GM10266 (cell line): Measurements from ENCODE around the gene FHOD3.
A peak's percentile ranks its signal among the peaks of the same experiment; 100 is the strongest.

ENCODE experiments used
- DNase-seq: peaks from one replicate; pipeline ENCODE4 v3.0.0; 2012; ENCODE audit errors: extremely low spot score
- TF ChIP-seq, protein P1 (sequence below): IDR thresholded peaks from 2 replicates; pipeline ENCODE4 v1.5.1; 2012; ENCODE audit warnings: mild to moderate bottlenecking, low read depth; ENCODE audit not compliant: control insufficient read depth, insufficient read depth; ENCODE audit errors: missing control alignments

FHOD3 gene

DNA sequence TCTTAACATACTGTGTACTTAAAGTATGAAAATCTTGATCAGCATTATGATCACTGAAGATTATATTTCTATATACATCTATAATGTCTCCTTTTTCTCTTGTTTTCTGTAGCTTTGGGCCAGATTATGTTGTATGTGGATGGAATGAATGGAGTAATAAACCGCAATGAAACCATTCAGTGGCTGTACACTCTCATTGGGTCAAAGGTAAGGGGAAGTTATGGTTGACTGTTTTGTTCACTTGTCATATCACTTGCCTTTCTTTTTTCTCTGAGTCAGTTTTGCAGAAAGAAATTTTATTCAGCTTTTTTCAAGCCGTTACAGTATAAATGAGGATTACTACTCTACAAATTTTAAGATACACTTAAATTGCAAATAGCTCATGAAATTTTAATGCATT is 278.8 kb downstream of the FHOD3 start:
- TF ChIP-seq, protein P1, sequence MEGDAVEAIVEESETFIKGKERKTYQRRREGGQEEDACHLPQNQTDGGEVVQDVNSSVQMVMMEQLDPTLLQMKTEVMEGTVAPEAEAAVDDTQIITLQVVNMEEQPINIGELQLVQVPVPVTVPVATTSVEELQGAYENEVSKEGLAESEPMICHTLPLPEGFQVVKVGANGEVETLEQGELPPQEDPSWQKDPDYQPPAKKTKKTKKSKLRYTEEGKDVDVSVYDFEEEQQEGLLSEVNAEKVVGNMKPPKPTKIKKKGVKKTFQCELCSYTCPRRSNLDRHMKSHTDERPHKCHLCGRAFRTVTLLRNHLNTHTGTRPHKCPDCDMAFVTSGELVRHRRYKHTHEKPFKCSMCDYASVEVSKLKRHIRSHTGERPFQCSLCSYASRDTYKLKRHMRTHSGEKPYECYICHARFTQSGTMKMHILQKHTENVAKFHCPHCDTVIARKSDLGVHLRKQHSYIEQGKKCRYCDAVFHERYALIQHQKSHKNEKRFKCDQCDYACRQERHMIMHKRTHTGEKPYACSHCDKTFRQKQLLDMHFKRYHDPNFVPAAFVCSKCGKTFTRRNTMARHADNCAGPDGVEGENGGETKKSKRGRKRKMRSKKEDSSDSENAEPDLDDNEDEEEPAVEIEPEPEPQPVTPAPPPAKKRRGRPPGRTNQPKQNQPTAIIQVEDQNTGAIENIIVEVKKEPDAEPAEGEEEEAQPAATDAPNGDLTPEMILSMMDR, result no peak

DNA sequence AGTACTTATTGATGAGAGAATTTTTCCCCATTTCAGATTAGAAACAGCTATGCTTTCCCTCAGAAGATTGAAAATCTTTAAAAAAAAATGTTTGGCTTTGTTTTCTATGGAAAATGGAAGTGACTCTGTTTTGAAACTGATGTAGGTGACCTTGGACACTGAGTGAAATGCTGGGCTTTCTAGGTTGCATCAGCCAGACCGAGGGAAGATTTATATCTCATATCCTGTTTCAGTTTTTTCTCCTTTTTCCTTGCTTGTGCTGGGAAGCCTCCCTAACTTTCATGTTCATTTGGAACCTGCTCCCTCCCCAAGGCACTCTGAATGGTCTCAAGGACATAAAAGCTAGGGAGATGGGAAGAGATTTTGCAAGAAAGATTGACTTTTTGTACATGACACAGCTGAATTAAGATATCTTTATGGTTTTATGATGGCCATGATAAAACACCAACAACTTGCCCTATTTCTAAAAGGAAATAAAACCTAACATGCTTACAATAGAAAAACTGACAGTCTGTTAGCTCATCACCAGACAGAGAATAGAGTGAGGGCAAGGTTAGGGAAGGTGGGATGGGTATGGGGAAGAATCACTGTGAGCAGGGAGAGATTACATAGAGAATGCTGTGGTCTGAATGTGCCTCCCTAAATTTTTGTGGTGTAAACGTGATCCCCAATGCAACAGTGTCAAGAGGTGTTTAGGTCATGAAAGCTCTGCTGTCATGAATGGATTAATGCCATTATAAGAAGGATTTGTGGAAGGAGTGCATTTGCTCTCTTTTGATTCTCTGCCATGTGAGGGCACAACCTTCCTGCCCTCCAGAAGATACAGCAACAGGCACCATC is 281.6 kb downstream of the FHOD3 start:
- no peak for DNase-seq
- TF ChIP-seq, protein P1, result no peak

More for the DNA sequence above, 278.8 kb downstream of the FHOD3 start:
- no peak for DNase-seq

DNA sequence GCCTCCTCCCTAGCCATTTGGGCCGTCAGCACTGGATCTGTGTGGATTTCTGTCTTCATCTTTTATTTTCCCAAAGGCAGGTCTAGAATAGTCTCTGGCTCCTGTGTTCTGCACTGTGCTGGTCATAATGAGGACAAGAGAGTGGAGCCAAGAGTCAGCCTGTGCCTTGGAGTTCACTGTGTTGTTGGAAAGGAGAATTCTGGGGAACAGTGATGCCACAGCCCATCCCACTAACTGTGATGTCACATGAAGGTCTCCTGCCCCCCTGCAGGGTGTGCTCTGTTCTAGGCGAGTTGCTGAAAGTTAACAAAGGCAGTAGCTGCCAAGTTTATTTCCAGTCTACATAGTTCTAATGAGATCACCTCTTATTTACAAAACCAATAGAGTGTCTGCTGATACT is 282.8 kb downstream of the FHOD3 start:
- DNase-seq, result peak; percentile 12

DNA sequence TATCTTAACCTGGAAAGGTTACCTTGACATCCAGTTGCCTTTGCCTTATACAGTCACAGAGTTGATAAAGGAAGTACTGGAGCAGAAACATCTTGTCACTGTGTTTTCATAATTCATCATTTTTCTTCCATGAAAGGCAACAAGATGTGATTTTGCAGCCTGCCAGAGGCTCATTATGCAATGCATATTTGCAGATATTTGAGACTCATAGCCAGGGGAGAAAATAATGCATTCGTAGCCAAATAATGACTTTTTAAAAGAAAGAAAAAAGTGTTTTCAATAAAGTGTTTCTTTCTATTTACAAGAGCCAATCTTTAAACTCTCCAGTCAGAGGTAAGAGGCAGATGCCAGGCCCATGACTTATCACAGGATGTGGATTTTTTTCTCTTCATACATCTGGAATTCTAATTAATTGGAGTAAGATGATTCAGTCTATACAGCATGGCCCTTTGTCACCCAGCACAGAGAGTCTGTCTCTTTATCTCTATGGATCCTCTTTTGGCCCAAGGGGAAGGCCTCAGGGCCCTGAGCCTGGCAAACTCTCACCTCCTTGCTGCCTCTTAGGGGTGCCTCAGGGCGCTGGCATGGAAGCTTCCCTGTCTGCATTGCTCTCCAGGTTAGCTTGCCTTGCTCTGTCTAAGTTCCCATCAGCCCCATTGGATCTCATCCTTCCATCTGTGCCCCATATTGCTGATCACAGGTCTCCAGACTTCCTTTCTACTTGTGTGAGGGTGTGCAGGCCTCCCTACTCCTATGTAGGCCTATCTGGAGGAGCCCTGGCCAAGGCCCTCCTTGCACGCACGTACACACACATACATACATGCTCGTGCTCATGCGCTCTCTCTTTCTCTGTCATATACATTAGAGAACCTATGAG is 283.6 kb downstream of the FHOD3 start:
- TF ChIP-seq, protein P1, result no peak
- DNase-seq, result no peak

More for the DNA sequence above, 282.8 kb downstream of the FHOD3 start:
- TF ChIP-seq, protein P1, result no peak

DNA sequence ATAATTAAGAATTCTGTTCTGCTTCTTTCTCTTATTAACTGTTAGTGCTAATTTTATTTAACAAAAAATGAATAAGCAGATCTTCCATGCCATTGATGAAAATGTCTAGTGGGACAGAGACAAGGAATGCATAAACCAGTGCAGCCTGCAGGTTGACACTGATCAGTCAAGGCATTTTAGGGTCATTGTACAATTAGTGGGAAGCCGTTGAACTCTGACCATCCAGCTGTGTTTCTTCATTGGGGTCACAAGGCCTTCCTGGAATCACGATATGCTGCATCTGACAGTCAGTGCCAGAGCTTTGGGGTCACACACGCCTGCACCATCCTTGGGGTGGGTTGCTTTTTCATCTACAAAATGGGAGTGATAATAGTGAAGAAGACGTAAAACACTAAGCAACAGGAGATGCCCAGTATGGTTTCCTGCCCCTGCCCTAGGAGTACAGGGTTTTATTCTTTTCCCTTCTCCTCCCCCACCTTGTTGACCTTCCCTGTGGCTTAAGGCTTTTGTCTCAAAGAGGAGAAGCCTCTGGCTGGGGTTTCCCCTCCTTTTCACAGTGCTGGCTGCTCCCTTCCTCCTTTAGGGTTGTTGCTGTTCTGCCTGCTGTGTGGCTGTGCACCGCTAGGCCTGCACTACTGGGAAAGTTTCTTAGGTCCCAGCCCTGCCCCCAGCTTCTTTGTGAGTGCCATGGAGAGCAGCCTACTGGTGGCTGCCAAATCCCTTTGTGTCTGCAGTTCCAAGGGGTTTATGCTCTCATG is 285.7 kb downstream of the FHOD3 start:
- TF ChIP-seq, protein P1, result no peak
- peak; percentile 25 for DNase-seq

DNA sequence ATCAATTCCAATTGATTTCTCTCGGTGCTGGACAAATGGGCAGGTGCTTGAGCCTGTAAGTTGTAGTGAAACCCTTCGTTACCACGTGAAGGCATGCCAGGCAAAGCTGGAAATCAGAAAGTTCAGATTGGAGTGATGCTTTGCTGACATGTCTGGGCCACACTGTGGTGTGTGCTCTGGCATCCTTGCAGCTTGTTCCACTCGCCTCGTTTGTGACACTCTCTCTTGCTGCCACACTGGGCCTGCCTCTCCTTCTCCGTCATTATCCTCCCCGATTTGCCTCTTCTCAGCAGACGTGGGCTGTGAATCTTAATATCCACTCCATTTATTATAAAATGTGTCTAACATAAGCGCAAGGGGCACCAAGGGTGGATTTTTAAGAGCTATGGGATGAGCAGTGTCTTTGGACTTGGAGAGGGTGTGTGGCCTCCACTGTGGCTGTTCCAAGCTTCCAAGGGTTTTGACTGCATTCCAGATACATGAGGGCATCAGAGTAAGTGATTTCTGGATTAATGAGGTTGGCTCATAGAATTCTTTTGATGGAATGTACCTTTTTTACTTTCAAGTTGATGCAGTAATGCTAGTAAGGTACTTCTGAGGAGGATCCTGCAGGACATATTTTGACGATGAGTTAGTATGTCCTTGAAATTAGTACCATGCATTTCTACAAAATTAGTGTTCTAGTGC is 292.5 kb downstream of the FHOD3 start:
- TF ChIP-seq, protein P1, result no peak
- no peak for DNase-seq
